IMR-90 (cell line): ENCODE results near the gene BCL2L1. TPM values are rescaled to one million over a fixed set of nuclear protein-coding genes. Genes with fewer than 3 reads are reported as not detected.

ENCODE experiments used
- ATAC-seq: fragments of 200-7000 bp; cut with Tn5 transposase; 2 replicates; pipeline ENCODE4 v1.9.1; 2020; ENCODE audit warnings: low read depth, mild to moderate bottlenecking, moderate library complexity
- BruUV-seq: library from RNA; stranded (reverse); fragments of 400-500 nt; replicated peaks from 2 replicates; lab custom pipeline; 2021; lab: Mats Ljungman, UMichigan
- CTCF ChIA-PET: fragments of 300-600 bp; formaldehyde crosslinking; extraction: SDS; loops from one replicate; lab custom pipeline; 2021; ENCODE audit warnings: antibody characterized with exemption; lab: Yijun Ruan, JAX
- POLR2A ChIA-PET: fragments of 300-600 bp; sonication (Branson Sonifier 250); formaldehyde crosslinking; loops from one replicate; lab custom pipeline; 2022; ENCODE audit warnings: antibody characterized with exemption; ENCODE audit not compliant: unreplicated experiment; lab: Charles Lee
- DNase-seq: peaks from one replicate; pipeline ENCODE4 v3.0.0; 2013
- H2AFZ ChIP-seq: replicated peaks from 2 replicates; pipeline ENCODE3; 2013; ENCODE audit warnings: low read length, mild to moderate bottlenecking; ENCODE audit not compliant: poor library complexity
- H2AK5ac ChIP-seq: 2 replicates; pipeline ENCODE4 v1.6.1; 2013; ENCODE audit warnings: low read depth, low read length, inconsistent platforms
- H2AK9ac ChIP-seq: replicated peaks from 2 replicates; pipeline ENCODE3; 2013; ENCODE audit warnings: mild to moderate bottlenecking, low read depth, low read length, moderate library complexity; ENCODE audit not compliant: poor library complexity
- H2BK120ac ChIP-seq: 2 replicates; pipeline ENCODE4 v1.6.1; 2013; ENCODE audit warnings: low read depth, low read length, inconsistent platforms
- H2BK15ac ChIP-seq: 3 replicates; pipeline ENCODE4 v1.6.1; 2013; ENCODE audit warnings: low read depth, low read length, inconsistent platforms
- H2BK20ac ChIP-seq: 2 replicates; pipeline ENCODE4 v1.6.1; 2013; ENCODE audit warnings: low read depth, mild to moderate bottlenecking, inconsistent platforms, low read length, moderate library complexity
- H2BK5ac ChIP-seq: 2 replicates; pipeline ENCODE4 v1.6.1; 2013; ENCODE audit warnings: mild to moderate bottlenecking, low read depth, low read length, inconsistent platforms; ENCODE audit not compliant: poor library complexity, severe bottlenecking
- H3K14ac ChIP-seq: replicated peaks from 2 replicates; pipeline ENCODE4 v1.6.1; 2013; ENCODE audit warnings: low read depth, low read length, inconsistent platforms
- H3K18ac ChIP-seq: 2 replicates; pipeline ENCODE4 v1.6.1; 2013; ENCODE audit warnings: low read depth, low read length, control low read depth
- H3K23ac ChIP-seq: 2 replicates; pipeline ENCODE4 v1.6.1; 2013; ENCODE audit warnings: low read depth, low read length, inconsistent platforms
- H3K27ac ChIP-seq: 2 replicates; pipeline ENCODE4 v1.5.1; 2013; ENCODE audit warnings: mild to moderate bottlenecking, control low read depth, low read length; ENCODE audit not compliant: insufficient read depth
- H3K27me3 ChIP-seq: 2 replicates; pipeline ENCODE4 v1.6.1; 2013; ENCODE audit warnings: low read length; ENCODE audit not compliant: control insufficient read depth, insufficient read depth
- H3K36me3 ChIP-seq: 2 replicates; pipeline ENCODE4 v1.6.1; 2013; ENCODE audit warnings: low read length, mixed read lengths; ENCODE audit not compliant: control insufficient read depth, insufficient read depth
- H3K4ac ChIP-seq: 2 replicates; pipeline ENCODE4 v1.6.1; 2013; ENCODE audit warnings: low read depth, low read length, inconsistent platforms
- H3K4me1 ChIP-seq: 2 replicates; pipeline ENCODE4 v1.6.1; 2013; ENCODE audit warnings: low read length, mixed read lengths; ENCODE audit not compliant: control insufficient read depth, insufficient read depth
- H3K4me2 ChIP-seq: 2 replicates; pipeline ENCODE4 v1.6.1; 2013; ENCODE audit warnings: low read depth, mild to moderate bottlenecking, control low read depth, low read length, moderate library complexity
- H3K4me3 ChIP-seq: 2 replicates; pipeline ENCODE4 v1.5.1; 2013; ENCODE audit warnings: low read depth, mild to moderate bottlenecking, control low read depth, low read length, moderate library complexity; ENCODE audit not compliant: insufficient read depth
- H3K56ac ChIP-seq: 2 replicates; pipeline ENCODE4 v1.6.1; 2013; ENCODE audit warnings: low read length, inconsistent platforms; ENCODE audit not compliant: insufficient read depth; ENCODE audit errors: extremely low read depth
- H3K79me1 ChIP-seq, 2 experiments: 2 replicates each; pipeline ENCODE4 v1.6.1; 2013; ENCODE audit warnings: low read length in 2 of 2, inconsistent platforms in 1 of 2, low read depth in 1 of 2
- H3K9ac ChIP-seq: 2 replicates; pipeline ENCODE4 v1.6.1; 2013; ENCODE audit warnings: low read depth, low read length, control low read depth
- H3K9me1 ChIP-seq: 2 replicates; pipeline ENCODE4 v1.6.1; 2013; ENCODE audit warnings: low read length, inconsistent platforms; ENCODE audit not compliant: insufficient read depth
- H3K9me3 ChIP-seq: 2 replicates; pipeline ENCODE4 v1.6.1; 2013; ENCODE audit warnings: low read length; ENCODE audit not compliant: control insufficient read depth, insufficient read depth
- H4K20me1 ChIP-seq: 2 replicates; pipeline ENCODE4 v1.6.1; 2013; ENCODE audit warnings: low read length, inconsistent platforms; ENCODE audit not compliant: insufficient read depth
- H4K5ac ChIP-seq: 2 replicates; pipeline ENCODE4 v1.6.1; 2013; ENCODE audit warnings: mild to moderate bottlenecking, low read depth, low read length, control low read depth
- H4K8ac ChIP-seq, 2 experiments: 2 replicates each; pipeline ENCODE4 v1.6.1; 2013; ENCODE audit warnings: low read depth in 2 of 2, low read length in 2 of 2, control low read depth in 1 of 2, inconsistent platforms in 1 of 2
- H4K91ac ChIP-seq: 2 replicates; pipeline ENCODE4 v1.6.1; 2013; ENCODE audit warnings: low read depth, low read length, inconsistent platforms; ENCODE audit not compliant: insufficient read depth
- BHLHE40 ChIP-seq: fragments of 150-350 bp; IDR thresholded peaks from 2 replicates; pipeline ENCODE4 v1.6.1; 2016; ENCODE audit warnings: mild to moderate bottlenecking, low read depth, low read length
- CEBPB ChIP-seq: IDR thresholded peaks from 2 replicates; pipeline ENCODE4 v1.6.1; 2012; ENCODE audit warnings: low read depth, low read length, improper control_type of control experiment
- CHD1 ChIP-seq: IDR thresholded peaks from 2 replicates; pipeline ENCODE4 v1.6.1; 2012; ENCODE audit warnings: low read depth, low read length, improper control_type of control experiment
- CTCF ChIP-seq: conservative IDR thresholded peaks from 2 replicates; pipeline ENCODE4 v1.5.1; 2012; ENCODE audit warnings: mild to moderate bottlenecking, low read depth, low read length, improper control_type of control experiment
- ELK1 ChIP-seq: fragments of 150-350 bp; IDR thresholded peaks from 2 replicates; pipeline ENCODE4 v1.6.1; 2016; ENCODE audit warnings: low read depth, mild to moderate bottlenecking, low read length, moderate library complexity, borderline replicate concordance
- FOS ChIP-seq: fragments of 150-350 bp; IDR thresholded peaks from 2 replicates; pipeline ENCODE4 v1.6.1; 2016; ENCODE audit warnings: low read depth, low read length
- MAFK ChIP-seq: IDR thresholded peaks from 2 replicates; pipeline ENCODE4 v1.6.1; 2012; ENCODE audit warnings: low read depth, low read length, improper control_type of control experiment
- MAZ ChIP-seq: IDR thresholded peaks from 2 replicates; pipeline ENCODE4 v1.6.1; 2012; ENCODE audit warnings: low read depth, mild to moderate bottlenecking, low read length, improper control_type of control experiment, moderate library complexity, borderline replicate concordance
- RCOR1 ChIP-seq: IDR thresholded peaks from 2 replicates; pipeline ENCODE4 v1.6.1; 2012; ENCODE audit warnings: mild to moderate bottlenecking, low read length, improper control_type of control experiment; ENCODE audit not compliant: insufficient replicate concordance
- RFX5 ChIP-seq: IDR thresholded peaks from 2 replicates; pipeline ENCODE4 v1.8.0; 2012; ENCODE audit warnings: low read depth, mild to moderate bottlenecking, low read length, moderate library complexity
- SMC3 ChIP-seq: fragments of 150-350 bp; IDR thresholded peaks from 2 replicates; pipeline ENCODE4 v1.6.1; 2016; ENCODE audit warnings: low read depth, mild to moderate bottlenecking, antibody characterized with exemption, low read length, moderate library complexity
- USF2 ChIP-seq: fragments of 150-350 bp; IDR thresholded peaks from 2 replicates; pipeline ENCODE4 v1.6.1; 2017; ENCODE audit warnings: mild to moderate bottlenecking, antibody characterized with exemption, low read length, low read depth
- WGBS, 2 experiments: methylation state at CpG; one replicate each; pipeline versions ENCODE4 v1.1.5 to v1.1.7; 2013; ENCODE audit warnings: missing lambda C conversion rate in 2 of 2; ENCODE audit not compliant: insufficient read length in 1 of 2; ENCODE audit errors: extremely low coverage in 2 of 2; 5-methylcytosine and 5-hydroxymethylcytosine counted together
- dilution Hi-C: fragments of 300-500 bp; cut with HindIII; formaldehyde crosslinking; loops from one replicate; pipeline ENCODE4 v1.14.3; 2018; ENCODE audit warnings: low sequenced_read_pairs; ENCODE audit not compliant: unreplicated experiment
- in situ Hi-C: fragments of 300-500 bp; cut with MboI; formaldehyde crosslinking; loops from 3 replicates; pipeline ENCODE4 v1.14.3; 2019; ENCODE audit warnings: low sequenced_read_pairs, inconsistent platforms, mixed read lengths
- intact Hi-C: fragments of 100-400 bp; cut with micrococcal nuclease; formaldehyde crosslinking; loops from 2 replicates; pipeline ENCODE4 v1.10.0; 2022
- polyA plus RNA-seq, 3 experiments: library from polyadenylated mRNA; depleted of rRNA; stranded (reverse); fragments of >200 nt; gene quantifications; 2 replicates each; pipeline ENCODE4 v1.2.3, GENCODE V29; 2012; ENCODE audit warnings: low replicate concordance in 1 of 3
- total RNA-seq: library from RNA; depleted of rRNA; stranded (reverse); fragments of >200 nt; gene quantifications from 2 replicates; pipeline ENCODE4 v1.2.3, GENCODE V29; 2012

Gene BCL2L1
- total and polyA plus RNA-seq, 2 of the 4 experiments (the other 2 are of a cell fraction), result 40.2 to 41.9 TPM

GRCh38 chr20:31676609-31676989 lies 46.1 kb downstream of the BCL2L1 start:
- Histone ChIP-seq H3K9me1 (peaks cover 57% of the 10 kb centered on the region), H2AK9ac (peak overlapping the region; percentile 20), H3K4ac (peak overlapping the region; percentile 58; the same call in 1 of the 2 replicates), H3K36me3 (peaks cover 17% of the 10 kb centered on the region), H3K56ac (no peak overlapping the region), H3K23ac (peak overlapping the region; percentile 17; the same call in 1 of the 2 replicates), H2AK5ac (peak overlapping the region; percentile 79; the same call in 1 of the 2 replicates), H3K9ac (no peak overlapping the region), H3K27ac (no peak overlapping the region), H3K4me1 (peaks cover 34% of the 10 kb centered on the region), H4K20me1 (peaks cover 49% of the 10 kb centered on the region), H4K5ac (no peak overlapping the region), H3K27me3 (no peaks in the 10 kb centered on the region), H2BK120ac (peak overlapping the region; percentile 23; the same call in 1 of the 2 replicates), H3K4me3 (no peak overlapping the region), H2BK5ac (no peak overlapping the region), H2BK15ac (peak overlapping the region; percentile 63; the same call in 1 of the 3 replicates), H3K18ac (no peak overlapping the region), H4K8ac (peak overlapping the region in 1 of 2 experiments; percentile 31; a peak in 1 of 4 replicates), H3K14ac (peak overlapping the region; percentile 48), H3K9me3 (no peaks in the 10 kb centered on the region), H2BK20ac (no peak overlapping the region), H4K91ac (no peak overlapping the region), H2AFZ (no peak overlapping the region), H3K4me2 (no peak overlapping the region), H3K79me1 (peaks cover 42 to 89% of the 10 kb centered on the region in 2 experiments)
- WGBS, 2 experiments, result no CpG with 5 or more reads among the region's 7 CpGs
- ChIA-PET CTCF (no interaction called here), POLR2A (no interaction called here)
- no peak for DNase-seq
- in situ Hi-C loops, result no loop called here
- no peak for ATAC-seq
- dilution Hi-C loops, result no loop called here
- no TSS peak for BruUV-seq
- no peak for TF ChIP-seq SMC3
- TF ChIP-seq ELK1, result no peak
- TF ChIP-seq MAZ, result no peak
- no peak for TF ChIP-seq RCOR1
- no peak for TF ChIP-seq CEBPB
- TF ChIP-seq CTCF, result no peak
- no peak for TF ChIP-seq USF2
- TF ChIP-seq BHLHE40, result no peak
- no peak for TF ChIP-seq CHD1
- no peak for TF ChIP-seq RFX5
- TF ChIP-seq MAFK, result no peak
- no peak for TF ChIP-seq FOS
- intact Hi-C loops, result no loop called here
